ENCODE results near the gene SH3BGRL. TPM values are rescaled to one million over a fixed set of nuclear protein-coding genes. Genes with fewer than 3 reads are reported as not detected.
"Not testable (repeated sequence)": the region's sequence is repeated elsewhere in the genome, so short reads cannot be mapped to it uniquely, and the experiment has no call there.

SH3BGRL gene
- total RNA-seq, 1 experiment from 2014 or later: 17.1 TPM

DNA sequence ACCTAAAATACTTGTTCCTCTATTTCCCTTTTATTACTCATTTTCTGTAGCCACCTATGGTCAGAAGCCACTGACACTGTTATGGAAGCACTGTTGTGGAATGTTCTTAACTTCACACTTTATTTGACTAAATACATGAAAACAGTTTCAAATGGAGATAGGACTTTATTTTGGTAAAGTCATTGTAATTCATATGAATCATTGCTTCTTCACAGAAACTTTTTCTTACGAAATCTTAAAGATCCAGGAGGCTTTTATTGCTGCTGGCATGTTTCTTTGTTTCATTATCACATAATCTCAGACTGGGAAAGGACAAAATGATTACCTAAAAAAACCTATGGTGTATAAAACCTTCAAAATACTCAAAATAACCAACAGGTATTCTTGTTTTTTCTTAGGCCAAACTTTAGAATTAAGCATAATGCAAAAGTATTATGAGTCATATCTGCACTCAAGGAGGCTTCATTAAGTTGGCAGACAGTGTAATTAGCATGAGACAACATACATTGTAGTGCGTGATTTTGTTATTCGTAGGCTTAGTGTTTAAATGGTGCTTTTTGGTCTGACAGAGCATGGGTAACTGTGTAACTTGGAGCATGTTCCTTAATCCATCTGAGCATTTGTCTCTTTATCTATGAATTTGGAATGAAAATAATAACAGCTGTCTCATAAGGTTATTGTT lies 58.0 kb downstream of the SH3BGRL start:
- DNase-seq (ENCODE audit: low read depth): no peak

DNA sequence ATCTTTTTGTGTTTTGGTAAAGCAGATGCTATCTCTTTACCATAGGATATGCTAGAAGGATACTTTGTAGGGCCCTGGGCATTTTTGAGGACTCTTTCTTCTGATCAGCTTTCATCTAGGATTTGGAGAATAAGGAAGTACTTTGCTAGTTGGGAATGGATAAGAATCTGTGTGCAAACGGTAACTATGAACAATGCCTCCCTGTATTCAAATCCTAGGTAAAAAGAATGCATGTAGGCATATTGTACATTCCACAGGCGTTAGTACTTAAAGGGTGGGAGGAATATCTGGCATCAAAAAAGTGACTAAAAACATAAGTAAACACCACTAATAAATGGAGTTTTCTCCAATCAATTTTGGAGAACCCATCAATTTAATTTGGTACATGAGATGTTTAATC lies 59.7 kb downstream of the SH3BGRL start:
- no peak for DNase-seq (ENCODE audit: low read depth)

- DNase-seq (ENCODE audit: low read depth): no peak
Measured at GRCh38 chrX:81263059-81263458, 61.2 kb downstream of the SH3BGRL start.

DNA sequence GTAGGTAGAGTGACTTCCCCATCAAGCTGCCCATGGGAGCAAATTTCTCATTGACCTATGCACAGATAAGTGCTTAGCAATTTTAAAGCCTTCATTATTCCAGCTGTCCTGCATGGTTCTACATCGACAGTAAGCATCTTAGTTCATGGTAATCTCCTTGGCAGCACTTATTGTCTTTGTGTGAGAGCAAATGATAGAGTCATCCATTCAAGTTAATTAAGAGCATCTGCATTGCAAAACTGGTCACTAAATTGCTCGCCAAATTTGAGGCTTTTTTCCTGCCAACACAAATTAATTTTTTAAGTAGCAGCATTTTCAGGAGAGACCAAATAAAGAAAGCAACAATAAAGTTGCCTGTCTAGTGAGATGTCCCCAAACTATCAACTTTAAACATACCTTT lies 76.7 kb downstream of the SH3BGRL start:
- DNase-seq (ENCODE audit: low read depth): no peak

DNA sequence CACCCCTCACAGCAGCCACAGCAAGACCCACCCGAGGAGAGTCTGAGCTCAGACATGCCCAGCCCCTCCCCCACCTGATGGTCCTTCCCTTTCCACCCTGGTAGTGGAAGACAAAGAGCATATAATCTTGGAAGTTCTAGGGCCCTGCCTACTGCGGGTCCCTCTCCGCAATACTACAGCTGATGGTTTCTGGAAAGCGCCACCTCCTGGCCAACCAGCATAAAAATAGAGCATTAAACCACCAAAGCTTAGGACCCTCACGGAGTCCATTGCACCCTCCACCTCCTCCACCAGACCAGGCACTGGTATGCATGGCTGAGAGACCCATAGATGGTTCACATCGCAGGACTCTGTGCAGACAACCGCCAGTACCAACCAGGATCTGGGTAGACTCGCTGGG lies 78.2 kb downstream of the SH3BGRL start:
- DNase-seq (ENCODE audit: low read depth): no peak

GRCh38 chrX:81286075-81286474 lies 84.2 kb downstream of the SH3BGRL start:
- no peak for DNase-seq (ENCODE audit: low read depth)

DNA sequence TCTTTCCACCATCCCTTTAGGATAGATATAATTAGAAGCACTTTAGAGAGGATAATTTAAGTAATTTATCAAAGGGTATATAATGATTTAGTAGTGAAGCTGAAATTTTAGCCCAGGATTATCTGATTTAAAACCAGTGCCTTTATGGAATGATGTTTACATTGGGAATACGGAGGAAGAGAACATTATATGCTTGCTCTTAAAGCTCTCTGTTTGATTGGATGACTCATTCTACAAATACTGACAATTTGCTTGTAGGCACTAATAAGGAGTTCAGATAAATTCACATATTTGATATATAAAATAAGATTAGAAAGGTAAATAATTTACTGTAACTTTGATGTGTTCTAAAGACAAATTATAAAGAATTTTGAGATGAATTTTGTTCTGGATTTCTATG lies 84.7 kb downstream of the SH3BGRL start:
- DNase-seq (ENCODE audit: low read depth): no peak

- DNase-seq (ENCODE audit: low read depth): no peak
Measured at GRCh38 chrX:81291996-81292395, 90.1 kb downstream of the SH3BGRL start.

DNA sequence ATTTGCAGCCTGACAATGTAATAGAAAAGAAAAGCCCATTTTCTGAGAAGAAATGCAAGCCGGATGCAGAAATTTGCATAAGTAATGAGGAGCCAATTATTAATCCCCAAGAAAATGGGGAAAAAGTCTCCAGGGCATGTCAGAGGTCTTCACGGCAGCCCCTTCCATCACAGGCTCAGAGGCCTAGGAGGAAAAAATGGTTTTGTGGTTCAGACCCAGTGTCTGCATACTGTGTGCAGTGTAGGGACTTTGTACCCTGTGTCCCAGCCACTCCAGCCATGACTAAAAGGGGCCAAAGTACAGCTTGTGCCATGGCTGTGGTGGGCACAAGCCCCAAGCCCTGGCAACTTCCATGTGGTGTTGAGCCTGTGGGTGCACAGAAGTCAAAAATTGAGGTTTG lies 92.2 kb downstream of the SH3BGRL start:
- no peak for DNase-seq (ENCODE audit: low read depth)

DNA sequence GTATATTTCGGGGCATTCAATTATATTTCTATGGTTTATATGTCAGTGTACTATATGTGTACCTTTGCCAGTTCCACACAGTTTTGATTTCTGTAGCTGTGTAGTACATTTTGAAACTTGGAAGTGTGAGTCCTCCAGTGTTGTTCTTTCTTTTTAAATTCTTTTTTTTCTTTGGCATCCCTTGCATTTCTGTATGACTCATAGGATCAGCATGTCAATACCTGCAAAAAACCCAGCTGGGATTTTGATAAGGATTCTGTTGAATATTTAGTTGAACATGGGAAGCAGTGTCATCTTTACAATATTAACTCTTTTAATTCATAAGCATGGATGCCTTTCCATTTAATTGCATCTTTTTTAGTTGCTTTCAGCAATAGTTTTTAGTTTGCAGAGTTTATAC lies 100.0 kb downstream of the SH3BGRL start:
- no peak for DNase-seq (ENCODE audit: low read depth)

- no peak for DNase-seq (ENCODE audit: low read depth)
Measured at GRCh38 chrX:81304563-81304962, 102.7 kb downstream of the SH3BGRL start.

- no peak for DNase-seq (ENCODE audit: low read depth)
Measured at GRCh38 chrX:81305240-81305639, 103.3 kb downstream of the SH3BGRL start.

DNA sequence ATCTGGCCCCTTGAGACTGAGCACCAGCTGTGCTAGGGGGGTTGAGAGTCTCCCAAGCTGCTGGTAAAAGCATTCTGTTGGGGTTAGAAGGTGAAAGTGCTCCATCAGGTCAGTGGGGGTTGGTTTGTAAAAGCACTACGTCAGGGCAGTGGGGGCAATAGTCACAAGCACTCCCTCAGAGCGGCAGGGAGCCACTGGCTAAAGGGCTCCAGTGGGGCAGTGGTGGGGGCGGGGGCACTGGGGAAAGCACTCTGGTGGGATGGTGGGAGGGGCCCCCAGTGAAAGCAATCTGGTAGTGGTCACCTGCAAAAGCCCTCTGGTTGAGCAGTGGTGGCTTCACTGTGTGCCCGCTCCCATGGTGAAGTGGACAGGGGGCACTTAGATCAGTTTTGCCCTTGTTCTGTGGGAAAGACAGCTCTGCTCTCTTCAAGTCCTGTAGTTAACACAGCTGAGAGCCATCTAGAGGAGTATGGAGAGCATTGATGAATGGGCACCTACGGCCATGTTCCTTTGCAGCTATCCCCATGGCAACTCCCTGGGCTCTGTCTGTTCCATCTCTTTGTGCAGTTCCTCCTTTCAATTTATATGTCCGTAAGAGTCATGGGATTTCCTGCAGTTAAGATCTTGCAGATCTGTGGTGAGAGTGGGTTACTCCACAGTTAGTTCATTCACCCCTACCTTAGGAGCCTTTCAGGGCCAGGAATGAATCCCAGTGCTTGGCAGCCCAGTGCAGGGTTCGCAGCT lies 106.4 kb downstream of the SH3BGRL start:
- no peak for DNase-seq (ENCODE audit: low read depth)

DNA sequence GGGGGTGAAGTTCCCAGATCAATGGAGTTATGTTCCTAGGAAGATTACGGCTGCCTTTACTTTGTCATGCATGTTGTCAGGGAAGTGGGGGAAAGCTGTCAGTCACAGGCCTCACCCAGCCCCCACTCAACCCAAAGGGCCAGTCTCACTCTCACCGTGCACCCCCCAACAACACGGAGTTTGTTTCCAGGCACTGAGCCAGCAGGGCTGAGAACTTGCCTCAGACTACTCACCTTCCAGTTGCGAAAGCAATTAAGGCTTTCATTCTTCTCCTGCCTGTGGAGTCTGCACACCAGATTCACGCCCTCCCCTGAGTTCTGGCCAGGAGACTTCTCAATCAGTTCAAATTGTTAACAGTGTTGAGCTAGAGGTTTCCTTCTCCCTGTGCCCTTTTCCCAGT lies 114.3 kb downstream of the SH3BGRL start:
- DNase-seq (ENCODE audit: low read depth): no peak

- DNase-seq (ENCODE audit: low read depth): not testable (repeated sequence)
Measured at GRCh38 chrX:81331653-81332052, 129.8 kb downstream of the SH3BGRL start.

DNA sequence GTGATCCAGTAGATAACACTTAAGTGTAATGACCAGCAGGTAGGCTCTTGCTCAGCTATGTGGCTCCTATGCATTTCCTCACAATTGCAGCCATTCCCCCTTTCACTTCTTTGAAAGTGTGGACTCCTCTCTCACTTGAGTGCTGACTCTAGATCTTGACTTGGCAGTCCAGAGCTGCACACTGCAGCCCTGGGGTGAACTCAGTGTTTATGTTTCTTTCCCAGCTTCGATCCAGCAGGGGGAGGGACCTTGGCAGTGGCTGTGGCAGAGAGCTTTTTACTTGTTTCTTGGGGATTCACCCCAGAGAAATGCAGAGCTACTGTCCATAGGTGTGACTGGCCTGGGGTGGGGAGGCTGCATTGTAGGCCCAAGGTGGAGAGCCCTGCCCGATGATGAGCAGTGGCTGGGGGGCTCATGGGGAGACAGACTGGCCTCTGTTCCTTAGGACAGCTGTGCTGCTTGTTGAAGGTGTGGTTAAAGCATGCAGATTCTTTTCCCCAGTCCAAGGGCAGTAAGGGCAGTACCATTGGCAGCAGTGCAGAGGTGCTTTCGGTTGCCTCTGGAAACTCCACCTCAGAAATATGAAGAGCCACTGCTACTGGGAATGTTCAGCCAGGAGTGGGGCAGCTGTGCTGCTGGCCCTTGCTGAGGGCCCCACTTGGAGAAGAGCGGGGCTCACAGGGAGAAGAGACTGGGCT lies 134.7 kb downstream of the SH3BGRL start:
- no peak for DNase-seq (ENCODE audit: low read depth)

GRCh38 chrX:81337805-81338204 lies 135.9 kb downstream of the SH3BGRL start:
- DNase-seq (ENCODE audit: low read depth): no peak

GRCh38 chrX:81338924-81339323 lies 137.0 kb downstream of the SH3BGRL start:
- no peak for DNase-seq (ENCODE audit: low read depth)

- DNase-seq (ENCODE audit: low read depth): not testable (repeated sequence)
Measured at GRCh38 chrX:81345296-81345695, 143.4 kb downstream of the SH3BGRL start.

Data from Daoy (cell line).